Measurements from ENCODE around the gene POLR3K. TPM values are rescaled to one million over a fixed set of nuclear protein-coding genes. Genes with fewer than 3 reads are reported as not detected.

Gene POLR3K
- total RNA-seq, 1 experiment from 2014 or later, result 53.6 TPM

GRCh38 chr16:77273-77806 is 23.9 kb upstream of the POLR3K start:
- H3K79me2 ChIP-seq (ENCODE audit: insufficient read depth, low read length), result no peaks in the 10 kb centered on the region
- no peak overlapping the region for H2BK5ac ChIP-seq (ENCODE audit: insufficient read length, low read length)
- no peak overlapping the region; the same call in 1 of the 2 replicates for H3K14ac ChIP-seq (ENCODE audit: insufficient read depth, low read length)
- H3K23me2 ChIP-seq (ENCODE audit: insufficient read length, low read depth, low read length, poor library complexity, severe bottlenecking), result peaks cover 8% of the 10 kb centered on the region
- peak; percentile 71 for DNase-seq
- H3K27me3 ChIP-seq (ENCODE audit: insufficient read depth, low read length), result no peaks in the 10 kb centered on the region
- no peak overlapping the region for H2AK5ac ChIP-seq (ENCODE audit: insufficient read length, low read length)
- H3K9me3 Mint-ChIP-seq, result no peaks in the 10 kb centered on the region
- H2BK20ac ChIP-seq (ENCODE audit: low read depth, low read length, poor library complexity, severe bottlenecking), result no peak overlapping the region
- no peak overlapping the region for H3T11ph ChIP-seq (ENCODE audit: low read length)
- peak overlapping the region; percentile 56 to 74 for H3K4me3 Mint-ChIP-seq
- no peaks in the 10 kb centered on the region for H3K9me3 ChIP-seq (ENCODE audit: control insufficient read depth, low read depth, low read length)
- H3K56ac ChIP-seq (ENCODE audit: insufficient read length, low read depth, low read length), result no peak overlapping the region
- no peak overlapping the region; a peak in 1 of 7 replicates for H3K27ac Mint-ChIP-seq
- H2BK15ac ChIP-seq (ENCODE audit: low read depth, low read length), result no peak overlapping the region
- H3K27ac ChIP-seq (ENCODE audit: insufficient read length, low read depth, low read length), result no peak overlapping the region
- H3K4me2 ChIP-seq (ENCODE audit: insufficient read depth, insufficient read length, low read length), result peak overlapping the region; percentile 33
- peaks cover 4% of the 10 kb centered on the region for H4K20me1 ChIP-seq (ENCODE audit: control insufficient read depth, insufficient read depth, insufficient read length)
- H4K8ac ChIP-seq (replicated peaks; ENCODE audit: insufficient read length, low read depth, low read length), result no peak overlapping the region
- H3K27me3 Mint-ChIP-seq (ENCODE audit: low read depth), result peaks cover 1% of the 10 kb centered on the region
- H3K4ac ChIP-seq (ENCODE audit: low read depth, low read length), result no peak overlapping the region
- no peak for TF ChIP-seq CTCF (conservative IDR thresholded peaks at IDR 0.05)
- no peak overlapping the region for H2BK120ac ChIP-seq (ENCODE audit: low read depth, low read length, poor library complexity, severe bottlenecking)
- no peak overlapping the region for H2BK12ac ChIP-seq (ENCODE audit: insufficient read length, low read depth, low read length)
- no peaks in the 10 kb centered on the region for H3K79me1 ChIP-seq (ENCODE audit: insufficient read depth, low read depth, low read length, poor library complexity, severe bottlenecking)
- WGBS (ENCODE audit: extremely low coverage, insufficient read length, low lambda C conversion rate), result no CpG with 5 or more reads among the region's 31 CpGs
- H3K23ac ChIP-seq (ENCODE audit: insufficient read length, low read depth, low read length), result no peak overlapping the region
- H3K4me1 Mint-ChIP-seq, result peaks cover 33 to 47% of the 10 kb centered on the region in 2 experiments
- H4K5ac ChIP-seq (ENCODE audit: insufficient read length, low read depth, low read length), result no peak overlapping the region
- no peak overlapping the region for H3K9ac ChIP-seq (ENCODE audit: extremely low read depth, insufficient read length, low read length)
- H3K4me1 ChIP-seq (ENCODE audit: insufficient read depth, low read length), result peaks cover 6% of the 10 kb centered on the region; the same call in 1 of the 2 replicates
- no peak overlapping the region for H2AFZ ChIP-seq (ENCODE audit: low read length)
- no peak overlapping the region for H4K91ac ChIP-seq (ENCODE audit: insufficient read length, low read depth, low read length)
- no peak overlapping the region for H3K18ac ChIP-seq (ENCODE audit: insufficient read length, low read depth, low read length)
- peaks cover 0 to 11% (median 10%) of the 10 kb centered on the region in 3 experiments; a peak in 6 of 7 replicates for H3K36me3 Mint-ChIP-seq (ENCODE audit: insufficient read depth in 1 of 3, low read depth in 3 of 3)

All from H9 (cell line).